Natural killer cell treated with Interleukin-12 subunit alpha and Interleukin-12 subunit beta and Interleukin-15 and Interleukin-18, amount 100 ng/mL, for 72 hours (primary cell): ENCODE measurements around the gene IGF2BP3. TPM values are rescaled to one million over a fixed set of nuclear protein-coding genes. Genes with fewer than 3 reads are reported as not detected.
"Not testable (repeated sequence)": the region's sequence is repeated elsewhere in the genome, so short reads cannot be mapped to it uniquely, and the experiment has no call there.

Experiments
- ATAC-seq, 2 donors: fragments of 150-1000 bp; cut with Tn5 transposase in 1 of 2; sonication (Bioruptor Pico), chemical (Tn5 transposase) in 1 of 2; 2 replicates each; pipeline ENCODE4 v1.10.0; 2021
- DNase-seq: peaks from one replicate; pipeline ENCODE4 v3.0.0; 2022; ENCODE audit warnings: low spot score
- H3K27ac Mint-ChIP-seq, 2 donors: 1 replicate in 1 of 2; 2 replicates in 1 of 2; pipeline ENCODE4 v1.8.0; 2022; ENCODE audit warnings: mixed read lengths in 2 of 2, mild to moderate bottlenecking in 1 of 2, moderate library complexity in 1 of 2
- H3K27me3 Mint-ChIP-seq, 2 donors: 1 replicate in 1 of 2; 2 replicates in 1 of 2; pipeline ENCODE4 v1.8.0; 2022; ENCODE audit warnings: mixed read lengths in 2 of 2
- H3K36me3 Mint-ChIP-seq: one replicate; pipeline ENCODE4 v1.8.0; 2022; ENCODE audit warnings: mixed read lengths
- H3K4me1 Mint-ChIP-seq, 2 donors: 1 replicate in 1 of 2; 2 replicates in 1 of 2; pipeline ENCODE4 v1.8.0; 2022; ENCODE audit warnings: low read depth in 2 of 2, mixed read lengths in 2 of 2, mild to moderate bottlenecking in 1 of 2
- H3K4me3 Mint-ChIP-seq: one replicate; pipeline ENCODE4 v1.8.0; 2022; ENCODE audit warnings: mixed read lengths
- H3K9me3 Mint-ChIP-seq: 2 replicates; pipeline ENCODE4 v1.8.0; 2022; ENCODE audit warnings: mixed read lengths
- total RNA-seq, 2 donors: library from RNA; stranded (reverse); gene quantifications; one replicate each; pipeline ENCODE4 v1.2.3, GENCODE V29; 2022

IGF2BP3 gene
- total RNA-seq, 2 donors from 2014 or later: 0.31 to 0.95 TPM

DNA sequence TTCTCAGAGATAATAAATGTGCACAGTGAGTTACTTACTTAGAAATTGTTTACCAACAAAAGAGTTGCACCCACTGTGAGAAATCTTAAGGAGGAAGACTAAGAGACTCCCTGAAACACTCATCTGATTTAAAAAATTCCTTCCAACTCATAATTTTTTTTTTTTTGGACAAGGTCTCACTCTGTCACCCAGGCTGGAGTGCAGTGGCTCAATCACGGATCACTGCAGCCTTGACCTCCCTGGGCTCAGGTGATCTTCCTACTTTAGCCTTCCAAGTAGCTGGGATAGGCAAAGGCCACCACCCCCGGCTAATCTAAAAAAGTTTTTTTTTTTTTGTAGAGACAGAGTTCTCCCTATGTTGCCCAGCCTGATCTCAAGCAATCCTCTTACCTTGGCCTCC, 135.2 kb downstream of the IGF2BP3 start:
- Mint-ChIP-seq H3K27ac (no peak overlapping the region), H3K9me3 (no peaks in the 10 kb centered on the region), H3K27me3 (peaks cover 16 to 27% of the 10 kb centered on the region in 2 donors), H3K36me3 (no peaks in the 10 kb centered on the region), H3K4me3 (no peak overlapping the region), H3K4me1 (no peaks in the 10 kb centered on the region)
- DNase-seq (no peak), ATAC-seq (no peak)

DNA sequence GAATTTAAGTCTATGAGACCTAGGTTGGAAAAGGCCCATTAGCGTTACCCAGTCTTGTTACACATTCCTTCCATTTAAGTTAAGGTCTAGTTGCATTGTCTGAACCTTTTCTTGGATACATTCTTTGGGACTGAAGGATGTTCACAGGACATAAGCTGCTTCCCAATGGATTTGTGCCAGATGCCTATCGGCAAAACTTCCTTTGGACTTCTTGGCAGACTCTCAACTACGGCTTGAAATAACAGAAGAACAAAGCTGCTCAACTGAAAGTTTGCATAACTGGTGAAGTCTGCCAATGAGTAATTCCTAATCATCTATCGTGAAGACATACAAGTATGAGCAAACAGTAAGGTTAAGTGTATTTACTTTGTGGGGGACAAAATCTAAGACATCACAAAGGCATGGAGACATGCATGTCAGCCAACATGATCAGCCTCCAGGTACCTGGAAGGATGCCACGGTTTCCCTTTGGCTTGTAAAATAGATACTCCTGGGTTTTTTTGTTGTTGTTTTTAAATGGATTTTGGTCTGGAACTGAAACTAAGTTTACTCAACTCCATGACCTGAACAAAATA, 135.7 kb downstream of the IGF2BP3 start:
- peaks cover 16 to 26% of the 10 kb centered on the region in 2 donors for H3K27me3 Mint-ChIP-seq
- H3K4me1 Mint-ChIP-seq: no peaks in the 10 kb centered on the region
- no peaks in the 10 kb centered on the region for H3K9me3 Mint-ChIP-seq

DNA sequence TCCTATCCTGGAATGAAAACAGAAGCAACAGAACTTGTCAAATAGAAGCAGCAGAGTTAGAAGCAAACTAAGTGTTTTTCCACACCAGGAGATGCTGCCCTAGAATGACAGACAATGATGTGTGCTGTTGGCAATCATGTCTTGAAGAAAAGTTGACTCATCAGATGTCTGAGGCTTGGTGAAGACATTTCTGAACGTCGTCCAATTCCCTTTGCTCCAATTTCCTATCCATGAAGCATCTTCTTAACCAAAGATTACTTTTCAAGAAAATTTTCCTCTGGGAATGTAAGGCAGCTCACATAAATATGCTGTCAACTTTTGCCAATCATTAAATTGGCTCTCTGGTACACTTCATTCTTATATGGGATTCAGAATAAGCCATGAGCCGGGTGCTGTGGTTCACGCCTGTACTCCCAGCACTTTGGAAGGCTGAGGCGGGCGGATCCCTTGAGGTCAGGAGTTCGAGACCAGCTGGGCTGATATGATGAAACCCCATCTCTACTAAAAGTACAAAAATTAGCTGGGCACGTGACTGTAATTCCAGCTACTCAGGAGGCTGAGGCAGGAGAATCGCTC, 136.5 kb downstream of the IGF2BP3 start:
- no peak for DNase-seq
- no peak for ATAC-seq
- Mint-ChIP-seq H3K9me3 (no peaks in the 10 kb centered on the region), H3K36me3 (no peaks in the 10 kb centered on the region), H3K27ac (no peak overlapping the region), H3K27me3 (peaks cover 10 to 18% of the 10 kb centered on the region in 2 donors), H3K4me3 (no peak overlapping the region), H3K4me1 (no peaks in the 10 kb centered on the region)

More for the DNA sequence above, 135.7 kb downstream of the IGF2BP3 start:
- ATAC-seq: no peak
- Mint-ChIP-seq H3K4me3 (no peak overlapping the region), H3K27ac (no peak overlapping the region), H3K36me3 (no peaks in the 10 kb centered on the region)
- DNase-seq: no peak

DNA sequence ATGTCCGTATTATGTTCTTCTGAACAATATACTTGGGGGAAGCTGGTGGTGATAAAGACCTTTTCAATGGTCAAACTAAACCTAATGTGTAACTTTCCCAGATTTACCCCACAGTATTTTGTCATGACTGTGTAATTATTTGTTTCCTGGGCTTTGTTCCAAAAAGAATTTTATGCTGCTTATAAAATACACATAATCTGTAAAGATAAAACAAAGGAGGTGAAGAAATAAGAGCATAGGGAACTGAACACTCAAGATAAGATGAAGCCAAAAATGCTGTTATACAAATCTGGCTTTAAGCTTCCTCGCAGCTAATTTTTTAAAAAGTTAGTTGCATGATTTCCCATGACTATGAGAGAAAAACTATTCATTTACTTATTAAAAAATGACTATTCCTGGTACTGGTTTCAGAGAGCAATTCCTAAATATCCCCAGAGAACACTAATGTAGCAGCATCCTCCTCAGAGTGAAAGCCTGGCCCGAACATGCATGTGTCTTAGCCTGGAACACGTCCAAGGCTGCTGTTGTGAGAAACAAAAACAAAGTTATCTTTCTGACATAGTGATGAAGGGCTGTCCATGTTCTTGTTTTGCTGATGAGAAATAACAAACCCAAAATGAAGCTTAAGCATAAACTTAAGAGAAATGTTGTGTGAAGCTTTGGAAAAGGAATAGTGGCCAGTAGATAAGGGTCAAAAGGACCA, 137.2 kb downstream of the IGF2BP3 start:
- peaks cover 10 to 17% of the 10 kb centered on the region in 2 donors for H3K27me3 Mint-ChIP-seq
- no peak for ATAC-seq
- no peak overlapping the region for H3K4me3 Mint-ChIP-seq
- no peaks in the 10 kb centered on the region for H3K36me3 Mint-ChIP-seq
- H3K27ac Mint-ChIP-seq: no peak overlapping the region
- H3K4me1 Mint-ChIP-seq: no peaks in the 10 kb centered on the region
- DNase-seq: no peak
- H3K9me3 Mint-ChIP-seq: no peaks in the 10 kb centered on the region

DNA sequence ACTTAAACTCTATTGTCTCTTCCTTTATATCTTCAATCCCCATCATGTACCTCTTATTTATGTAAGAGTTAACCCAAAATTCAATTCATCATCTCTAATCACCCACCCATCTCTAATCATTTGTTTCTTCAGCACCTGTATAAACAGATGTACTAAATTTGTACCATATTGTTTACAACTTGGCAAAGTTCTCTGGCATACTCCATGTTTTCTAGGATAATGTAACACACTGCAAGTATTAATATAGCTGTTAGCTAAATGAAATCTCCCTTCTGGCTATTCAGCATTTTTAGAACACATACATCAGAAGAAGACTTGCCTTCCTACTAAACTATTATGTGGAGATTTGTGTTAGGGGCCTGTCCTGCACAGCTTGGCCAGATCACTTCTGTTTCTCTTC, 138.1 kb downstream of the IGF2BP3 start:
- H3K4me3 Mint-ChIP-seq: no peak overlapping the region
- DNase-seq (no peak), ATAC-seq (no peak)
- no peaks in the 10 kb centered on the region for H3K4me1 Mint-ChIP-seq
- no peak overlapping the region for H3K27ac Mint-ChIP-seq
- peaks cover 8 to 9% of the 10 kb centered on the region in 2 donors for H3K27me3 Mint-ChIP-seq
- no peaks in the 10 kb centered on the region for H3K9me3 Mint-ChIP-seq
- H3K36me3 Mint-ChIP-seq: no peaks in the 10 kb centered on the region

DNA sequence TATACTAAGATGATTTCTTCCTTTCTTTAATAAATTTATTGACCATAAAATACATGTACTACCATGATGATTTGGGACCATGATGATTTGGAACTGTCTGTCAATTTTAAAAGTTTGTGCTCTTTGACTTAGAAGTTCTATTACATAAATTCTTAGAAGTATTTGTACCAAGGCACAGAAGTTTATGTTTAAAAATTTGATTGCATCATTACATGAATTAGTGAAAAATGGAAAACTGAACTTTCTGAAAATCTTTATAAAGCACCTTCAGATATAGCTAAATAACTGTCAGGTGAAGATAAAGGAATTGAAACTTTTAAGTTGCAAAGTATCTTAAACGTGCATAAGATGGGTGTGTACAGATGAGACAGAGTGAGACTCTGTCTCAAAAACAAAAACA, 139.2 kb downstream of the IGF2BP3 start:
- Mint-ChIP-seq H3K9me3 (no peaks in the 10 kb centered on the region), H3K27me3 (peaks cover 7 to 8% of the 10 kb centered on the region in 2 donors), H3K36me3 (no peaks in the 10 kb centered on the region), H3K27ac (no peak overlapping the region), H3K4me1 (no peaks in the 10 kb centered on the region), H3K4me3 (no peak overlapping the region)
- ATAC-seq (no peak), DNase-seq (no peak)

DNA sequence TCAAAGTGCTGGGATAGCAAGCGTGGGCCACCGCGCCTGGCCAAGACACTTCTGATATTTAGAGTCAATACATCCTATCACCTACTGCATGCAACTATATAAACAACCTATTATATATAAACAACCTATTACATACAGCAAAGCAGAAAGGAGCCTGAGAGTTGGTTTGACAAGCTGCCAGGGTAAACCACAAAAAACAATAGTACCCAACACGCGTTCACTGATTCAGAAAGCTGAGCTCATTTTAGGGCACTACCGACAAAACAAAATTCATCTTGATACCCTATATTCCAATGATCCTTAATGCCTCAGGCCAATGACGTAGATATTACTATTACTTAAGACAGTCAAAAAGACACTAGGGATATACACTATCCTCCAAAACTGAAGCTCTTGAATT, 154.9 kb downstream of the IGF2BP3 start:
- H3K9me3 Mint-ChIP-seq: no peaks in the 10 kb centered on the region
- no peak overlapping the region for H3K4me3 Mint-ChIP-seq
- no peaks in the 10 kb centered on the region for H3K27me3 Mint-ChIP-seq
- ATAC-seq (no peak), DNase-seq (no peak)
- no peak overlapping the region for H3K27ac Mint-ChIP-seq
- no peaks in the 10 kb centered on the region for H3K4me1 Mint-ChIP-seq
- no peaks in the 10 kb centered on the region for H3K36me3 Mint-ChIP-seq

DNA sequence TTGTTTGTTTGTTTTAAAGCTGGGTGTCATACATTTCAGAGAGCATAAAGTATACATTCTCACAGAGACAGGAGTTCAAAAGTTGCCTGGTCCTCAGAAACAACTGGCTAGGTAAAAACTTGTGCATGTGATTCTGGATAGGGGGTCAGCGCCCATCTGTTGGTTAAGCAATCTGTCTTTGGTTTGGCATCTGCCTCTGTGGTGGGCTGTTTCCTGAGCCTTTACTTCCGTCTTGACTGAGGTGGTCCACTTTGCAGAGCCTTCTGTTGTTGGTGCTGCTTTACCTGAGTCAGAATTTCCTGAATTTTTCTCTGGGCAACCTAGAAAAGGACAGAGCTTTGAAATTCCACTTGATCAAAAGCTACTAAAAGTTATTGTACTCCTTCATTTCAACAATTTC, 158.2 kb downstream of the IGF2BP3 start:
- not testable (repeated sequence) for DNase-seq, H3K4me3 Mint-ChIP-seq, ATAC-seq, H3K27me3 Mint-ChIP-seq, H3K9me3 Mint-ChIP-seq, H3K27ac Mint-ChIP-seq
- peaks cover 12% of the 10 kb centered on the region for H3K36me3 Mint-ChIP-seq
- H3K4me1 Mint-ChIP-seq: peaks cover 7 to 10% of the 10 kb centered on the region in 2 donors

DNA sequence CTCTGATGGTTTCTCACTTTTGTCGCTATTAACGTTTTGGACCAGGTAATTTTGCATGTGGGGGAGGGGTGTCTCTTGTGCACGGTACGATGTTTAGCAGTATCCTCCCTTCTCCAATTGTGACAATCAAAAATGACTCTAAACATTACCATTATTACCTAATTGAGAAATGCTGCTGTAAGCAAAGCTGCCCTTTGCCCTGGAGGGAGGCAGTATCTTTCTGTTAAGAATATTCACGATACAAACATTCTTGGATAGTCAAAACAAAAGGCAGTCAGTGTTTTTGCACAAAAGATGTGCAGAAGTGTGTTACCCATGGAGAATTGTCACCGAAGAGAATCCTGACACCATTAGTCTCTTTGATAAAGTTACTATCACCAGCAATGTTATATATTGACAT, 161.5 kb downstream of the IGF2BP3 start:
- Mint-ChIP-seq H3K9me3 (no peaks in the 10 kb centered on the region), H3K27ac (no peak overlapping the region), H3K36me3 (peaks cover 12% of the 10 kb centered on the region), H3K4me3 (no peak overlapping the region), H3K27me3 (no peaks in the 10 kb centered on the region), H3K4me1 (peaks cover 18 to 32% of the 10 kb centered on the region in 2 donors)
- DNase-seq (no peak), ATAC-seq (no peak)

DNA sequence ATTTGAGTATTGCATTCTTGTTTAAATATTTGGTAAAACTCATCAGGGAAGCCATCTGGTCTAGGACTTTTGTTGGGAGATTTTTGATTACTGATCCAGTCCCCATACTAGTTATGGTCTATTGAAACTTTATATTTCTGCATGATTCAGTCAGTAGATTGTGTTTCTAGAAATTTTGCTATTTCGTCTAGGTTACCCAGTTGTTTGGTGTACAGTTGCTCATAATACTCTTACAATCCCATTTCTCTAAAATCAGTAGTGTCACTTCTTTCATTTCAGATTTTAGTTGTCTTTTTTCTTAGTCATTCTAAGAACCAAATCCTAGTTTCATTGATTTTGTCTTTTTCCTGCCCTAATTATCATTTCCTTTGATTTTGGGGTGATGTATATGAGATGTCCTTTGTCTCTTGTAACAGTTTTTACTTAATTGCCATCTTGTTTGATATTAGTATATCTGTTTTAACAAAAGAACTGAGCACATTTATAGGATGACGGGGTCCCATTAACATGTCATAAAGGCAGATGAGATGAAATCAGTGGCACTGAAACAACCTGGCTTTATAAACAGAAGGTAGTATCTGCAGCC, 163.3 kb downstream of the IGF2BP3 start:
- H3K4me3 Mint-ChIP-seq: peak overlapping the region; percentile 24

DNA sequence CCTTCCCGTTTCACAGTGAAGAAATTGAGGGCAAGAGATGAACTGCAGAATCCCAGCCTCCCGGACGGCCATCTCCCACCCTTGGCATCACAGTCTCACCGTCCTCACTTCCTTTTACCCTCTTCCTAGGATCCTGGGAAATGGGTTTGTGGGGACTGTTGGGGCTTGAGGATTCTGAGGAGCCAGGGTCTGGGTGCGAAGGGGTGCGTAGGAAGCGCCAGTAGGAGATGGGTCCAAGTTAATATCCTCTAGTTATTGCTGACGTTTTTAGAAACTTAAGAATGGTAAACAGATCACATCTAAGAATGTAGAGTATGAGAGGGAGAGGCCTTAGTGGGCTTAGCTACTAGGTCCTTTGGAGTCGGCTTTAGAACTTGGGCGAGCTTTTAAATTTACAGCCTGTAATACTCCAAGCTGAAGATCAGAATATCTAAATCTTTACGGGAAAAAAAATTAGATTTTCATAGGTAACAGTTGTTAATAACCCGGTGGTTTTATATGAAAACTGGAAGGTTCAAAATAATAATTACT, 170.5 kb downstream of the IGF2BP3 start:
- ATAC-seq (no peak), DNase-seq (no peak)

More for the DNA sequence above, 163.3 kb downstream of the IGF2BP3 start:
- no peaks in the 10 kb centered on the region for H3K27me3 Mint-ChIP-seq
- H3K9me3 Mint-ChIP-seq: no peaks in the 10 kb centered on the region
- no peak for DNase-seq
- peaks cover 28 to 40% of the 10 kb centered on the region in 2 donors for H3K4me1 Mint-ChIP-seq
- H3K36me3 Mint-ChIP-seq: peaks cover 17% of the 10 kb centered on the region
- peak overlapping the region in 1 of 2 donors; percentile 29 for H3K27ac Mint-ChIP-seq
- peak in 1 of 2 donors; percentile 57 for ATAC-seq

DNA sequence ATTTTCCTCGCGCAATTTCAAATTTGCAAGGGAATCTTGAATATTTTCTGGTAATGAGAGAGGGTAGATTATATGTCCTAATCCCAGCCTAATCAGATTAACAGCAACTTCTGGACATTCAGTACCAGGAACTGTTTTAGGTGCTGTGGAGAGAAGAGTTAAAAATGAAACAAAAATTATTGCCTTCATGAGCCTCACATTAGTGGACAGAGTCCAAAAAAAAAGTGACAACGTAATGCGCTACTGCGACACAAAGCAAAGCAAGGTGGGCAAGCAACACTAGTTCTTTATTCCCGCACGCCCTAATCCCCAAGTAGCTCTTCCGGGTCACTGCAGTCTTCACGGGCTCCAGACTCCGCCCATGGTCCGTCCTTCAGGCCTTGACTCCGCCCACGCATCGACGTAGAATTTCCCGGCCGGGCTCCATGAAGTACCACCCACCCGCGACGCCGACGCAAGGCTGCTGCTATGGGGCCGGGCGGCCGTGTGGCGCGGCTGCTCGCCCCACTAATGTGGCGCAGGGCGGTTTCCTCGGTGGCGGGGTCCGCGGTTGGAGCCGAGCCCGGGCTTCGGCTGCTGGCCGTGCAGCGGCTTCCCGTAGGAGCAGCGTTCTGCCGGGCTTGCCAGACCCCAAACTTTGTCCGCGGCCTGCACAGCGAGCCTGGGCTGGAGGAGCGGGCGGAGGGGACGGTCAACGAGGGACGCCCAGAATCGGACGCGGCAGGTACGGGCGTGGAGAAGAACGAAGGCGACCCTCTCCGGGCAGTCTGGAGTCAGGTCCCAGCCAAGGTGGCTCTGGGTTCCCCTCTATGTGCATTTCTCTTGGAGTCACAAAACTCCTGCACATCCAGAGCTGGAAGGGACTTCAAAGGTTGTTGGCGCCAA, 171.2 kb downstream of the IGF2BP3 start, which contains the start of gene MALSU1:
TSS of gene MALSU1 (plus strand) at position 455 of the 885 bp plus-strand sequence. CDS start at position 469, 14 bp downstream.
- Mint-ChIP-seq H3K4me1 (peaks cover 36 to 37% of the 10 kb centered on the region in 2 donors), H3K4me3 (peak within 1 kb of the TSS; percentile 83), H3K36me3 (peaks cover 6% of the 10 kb centered on the region), H3K9me3 (no peaks in the 10 kb centered on the region), H3K27ac (peak within 1 kb of the TSS; percentile 82 to 91), H3K27me3 (no peaks in the 10 kb centered on the region)
- peak; percentile 100 for ATAC-seq
- peak; percentile 97 for DNase-seq

More for the DNA sequence above, 170.5 kb downstream of the IGF2BP3 start:
- Mint-ChIP-seq H3K27ac (peak overlapping the region; percentile 82 to 91), H3K27me3 (no peaks in the 10 kb centered on the region), H3K9me3 (no peaks in the 10 kb centered on the region), H3K4me1 (peaks cover 39 to 44% of the 10 kb centered on the region in 2 donors), H3K36me3 (peaks cover 6% of the 10 kb centered on the region), H3K4me3 (peak overlapping the region; percentile 83)
